IMR-90 (cell line): Measurements from ENCODE around the gene CSH1. TPM values are rescaled to one million over a fixed set of nuclear protein-coding genes. Genes with fewer than 3 reads are reported as not detected.

Source experiments
- ATAC-seq: fragments of 200-7000 bp; cut with Tn5 transposase; 2 replicates; pipeline ENCODE4 v1.9.1; 2020; ENCODE audit warnings: low read depth, mild to moderate bottlenecking, moderate library complexity
- BruUV-seq: library from RNA; stranded (reverse); fragments of 400-500 nt; replicated peaks from 2 replicates; lab custom pipeline; 2021; lab: Mats Ljungman, UMichigan
- CTCF ChIA-PET: fragments of 300-600 bp; formaldehyde crosslinking; extraction: SDS; loops from one replicate; lab custom pipeline; 2021; ENCODE audit warnings: antibody characterized with exemption; lab: Yijun Ruan, JAX
- POLR2A ChIA-PET: fragments of 300-600 bp; sonication (Branson Sonifier 250); formaldehyde crosslinking; loops from one replicate; lab custom pipeline; 2022; ENCODE audit warnings: antibody characterized with exemption; ENCODE audit not compliant: unreplicated experiment; lab: Charles Lee
- DNase-seq: peaks from one replicate; pipeline ENCODE4 v3.0.0; 2013
- H2AFZ ChIP-seq: replicated peaks from 2 replicates; pipeline ENCODE3; 2013; ENCODE audit warnings: low read length, mild to moderate bottlenecking; ENCODE audit not compliant: poor library complexity
- H2AK5ac ChIP-seq: 2 replicates; pipeline ENCODE4 v1.6.1; 2013; ENCODE audit warnings: low read depth, low read length, inconsistent platforms
- H2AK9ac ChIP-seq: replicated peaks from 2 replicates; pipeline ENCODE3; 2013; ENCODE audit warnings: mild to moderate bottlenecking, low read depth, low read length, moderate library complexity; ENCODE audit not compliant: poor library complexity
- H2BK120ac ChIP-seq: 2 replicates; pipeline ENCODE4 v1.6.1; 2013; ENCODE audit warnings: low read depth, low read length, inconsistent platforms
- H2BK15ac ChIP-seq: 3 replicates; pipeline ENCODE4 v1.6.1; 2013; ENCODE audit warnings: low read depth, low read length, inconsistent platforms
- H2BK20ac ChIP-seq: 2 replicates; pipeline ENCODE4 v1.6.1; 2013; ENCODE audit warnings: low read depth, mild to moderate bottlenecking, inconsistent platforms, low read length, moderate library complexity
- H2BK5ac ChIP-seq: 2 replicates; pipeline ENCODE4 v1.6.1; 2013; ENCODE audit warnings: mild to moderate bottlenecking, low read depth, low read length, inconsistent platforms; ENCODE audit not compliant: poor library complexity, severe bottlenecking
- H3K14ac ChIP-seq: replicated peaks from 2 replicates; pipeline ENCODE4 v1.6.1; 2013; ENCODE audit warnings: low read depth, low read length, inconsistent platforms
- H3K18ac ChIP-seq: 2 replicates; pipeline ENCODE4 v1.6.1; 2013; ENCODE audit warnings: low read depth, low read length, control low read depth
- H3K23ac ChIP-seq: 2 replicates; pipeline ENCODE4 v1.6.1; 2013; ENCODE audit warnings: low read depth, low read length, inconsistent platforms
- H3K27ac ChIP-seq: 2 replicates; pipeline ENCODE4 v1.5.1; 2013; ENCODE audit warnings: mild to moderate bottlenecking, control low read depth, low read length; ENCODE audit not compliant: insufficient read depth
- H3K27me3 ChIP-seq: 2 replicates; pipeline ENCODE4 v1.6.1; 2013; ENCODE audit warnings: low read length; ENCODE audit not compliant: control insufficient read depth, insufficient read depth
- H3K36me3 ChIP-seq: 2 replicates; pipeline ENCODE4 v1.6.1; 2013; ENCODE audit warnings: low read length, mixed read lengths; ENCODE audit not compliant: control insufficient read depth, insufficient read depth
- H3K4ac ChIP-seq: 2 replicates; pipeline ENCODE4 v1.6.1; 2013; ENCODE audit warnings: low read depth, low read length, inconsistent platforms
- H3K4me1 ChIP-seq: 2 replicates; pipeline ENCODE4 v1.6.1; 2013; ENCODE audit warnings: low read length, mixed read lengths; ENCODE audit not compliant: control insufficient read depth, insufficient read depth
- H3K4me2 ChIP-seq: 2 replicates; pipeline ENCODE4 v1.6.1; 2013; ENCODE audit warnings: low read depth, mild to moderate bottlenecking, control low read depth, low read length, moderate library complexity
- H3K4me3 ChIP-seq: 2 replicates; pipeline ENCODE4 v1.5.1; 2013; ENCODE audit warnings: low read depth, mild to moderate bottlenecking, control low read depth, low read length, moderate library complexity; ENCODE audit not compliant: insufficient read depth
- H3K56ac ChIP-seq: 2 replicates; pipeline ENCODE4 v1.6.1; 2013; ENCODE audit warnings: low read length, inconsistent platforms; ENCODE audit not compliant: insufficient read depth; ENCODE audit errors: extremely low read depth
- H3K79me1 ChIP-seq, 2 experiments: 2 replicates each; pipeline ENCODE4 v1.6.1; 2013; ENCODE audit warnings: low read length in 2 of 2, inconsistent platforms in 1 of 2, low read depth in 1 of 2
- H3K9ac ChIP-seq: 2 replicates; pipeline ENCODE4 v1.6.1; 2013; ENCODE audit warnings: low read depth, low read length, control low read depth
- H3K9me1 ChIP-seq: 2 replicates; pipeline ENCODE4 v1.6.1; 2013; ENCODE audit warnings: low read length, inconsistent platforms; ENCODE audit not compliant: insufficient read depth
- H3K9me3 ChIP-seq: 2 replicates; pipeline ENCODE4 v1.6.1; 2013; ENCODE audit warnings: low read length; ENCODE audit not compliant: control insufficient read depth, insufficient read depth
- H4K20me1 ChIP-seq: 2 replicates; pipeline ENCODE4 v1.6.1; 2013; ENCODE audit warnings: low read length, inconsistent platforms; ENCODE audit not compliant: insufficient read depth
- H4K5ac ChIP-seq: 2 replicates; pipeline ENCODE4 v1.6.1; 2013; ENCODE audit warnings: mild to moderate bottlenecking, low read depth, low read length, control low read depth
- H4K8ac ChIP-seq, 2 experiments: 2 replicates each; pipeline ENCODE4 v1.6.1; 2013; ENCODE audit warnings: low read depth in 2 of 2, low read length in 2 of 2, control low read depth in 1 of 2, inconsistent platforms in 1 of 2
- H4K91ac ChIP-seq: 2 replicates; pipeline ENCODE4 v1.6.1; 2013; ENCODE audit warnings: low read depth, low read length, inconsistent platforms; ENCODE audit not compliant: insufficient read depth
- CEBPB ChIP-seq: IDR thresholded peaks from 2 replicates; pipeline ENCODE4 v1.6.1; 2012; ENCODE audit warnings: low read depth, low read length, improper control_type of control experiment
- CTCF ChIP-seq: conservative IDR thresholded peaks from 2 replicates; pipeline ENCODE4 v1.5.1; 2012; ENCODE audit warnings: mild to moderate bottlenecking, low read depth, low read length, improper control_type of control experiment
- MAZ ChIP-seq: IDR thresholded peaks from 2 replicates; pipeline ENCODE4 v1.6.1; 2012; ENCODE audit warnings: low read depth, mild to moderate bottlenecking, low read length, improper control_type of control experiment, moderate library complexity, borderline replicate concordance
- NFE2L2 ChIP-seq: fragments of 150-350 bp; IDR thresholded peaks from 2 replicates; pipeline ENCODE4 v1.6.1; 2016; ENCODE audit warnings: low read depth, mild to moderate bottlenecking, low read length
- RAD21 ChIP-seq: IDR thresholded peaks from 2 replicates; pipeline ENCODE4 v1.6.1; 2012; ENCODE audit warnings: low read length, improper control_type of control experiment
- RCOR1 ChIP-seq: IDR thresholded peaks from 2 replicates; pipeline ENCODE4 v1.6.1; 2012; ENCODE audit warnings: mild to moderate bottlenecking, low read length, improper control_type of control experiment; ENCODE audit not compliant: insufficient replicate concordance
- RFX5 ChIP-seq: IDR thresholded peaks from 2 replicates; pipeline ENCODE4 v1.8.0; 2012; ENCODE audit warnings: low read depth, mild to moderate bottlenecking, low read length, moderate library complexity
- WGBS, 2 experiments: methylation state at CpG; one replicate each; pipeline versions ENCODE4 v1.1.5 to v1.1.7; 2013; ENCODE audit warnings: missing lambda C conversion rate in 2 of 2; ENCODE audit not compliant: insufficient read length in 1 of 2; ENCODE audit errors: extremely low coverage in 2 of 2; 5-methylcytosine and 5-hydroxymethylcytosine counted together
- dilution Hi-C: fragments of 300-500 bp; cut with HindIII; formaldehyde crosslinking; loops from one replicate; pipeline ENCODE4 v1.14.3; 2018; ENCODE audit warnings: low sequenced_read_pairs; ENCODE audit not compliant: unreplicated experiment
- in situ Hi-C: fragments of 300-500 bp; cut with MboI; formaldehyde crosslinking; loops from 3 replicates; pipeline ENCODE4 v1.14.3; 2019; ENCODE audit warnings: low sequenced_read_pairs, inconsistent platforms, mixed read lengths
- intact Hi-C: fragments of 100-400 bp; cut with micrococcal nuclease; formaldehyde crosslinking; loops from 2 replicates; pipeline ENCODE4 v1.10.0; 2022
- polyA plus RNA-seq, 3 experiments: library from polyadenylated mRNA; depleted of rRNA; stranded (reverse); fragments of >200 nt; gene quantifications; 2 replicates each; pipeline ENCODE4 v1.2.3, GENCODE V29; 2012; ENCODE audit warnings: low replicate concordance in 1 of 3
- total RNA-seq: library from RNA; depleted of rRNA; stranded (reverse); fragments of >200 nt; gene quantifications from 2 replicates; pipeline ENCODE4 v1.2.3, GENCODE V29; 2012

CSH1 gene
- total and polyA plus RNA-seq, 2 of the 4 experiments (the other 2 are of a cell fraction) = not detected

- no peaks in the 10 kb centered on the region; the same call in 1 of the 2 replicates for H3K9me3 ChIP-seq
- no peak overlapping the region for H4K5ac ChIP-seq
- peaks cover 12% of the 10 kb centered on the region for H3K27me3 ChIP-seq
- no peak overlapping the region for H2BK120ac ChIP-seq
- H3K18ac ChIP-seq = no peak overlapping the region
- ChIA-PET POLR2A (no interaction called here), CTCF (no interaction called here)
- no peak overlapping the region for H2BK15ac ChIP-seq
- no CpG with 5 or more reads among the region's 12 CpGs for WGBS, 2 experiments
- no peak overlapping the region for H3K9ac ChIP-seq
- DNase-seq = no peak
- H4K91ac ChIP-seq = no peak overlapping the region
- no peak for TF ChIP-seq RFX5
- TF ChIP-seq RAD21 = no peak
- TF ChIP-seq CTCF = no peak
- TF ChIP-seq NFE2L2 = no peak
- TF ChIP-seq RCOR1 = no peak
- TF ChIP-seq MAZ = no peak
- no peak for TF ChIP-seq CEBPB
- intact Hi-C loops = no loop called here
- no peak overlapping the region for H2AFZ ChIP-seq
- no peaks in the 10 kb centered on the region for H3K4me1 ChIP-seq
- no peak overlapping the region for H3K14ac ChIP-seq
- no peak overlapping the region for H3K23ac ChIP-seq
- in situ Hi-C loops = no loop called here
- no peak overlapping the region for H3K56ac ChIP-seq
- H2BK20ac ChIP-seq = no peak overlapping the region
- H2AK9ac ChIP-seq = no peak overlapping the region
- ATAC-seq = no peak
- no peak overlapping the region for H2AK5ac ChIP-seq
- no peak overlapping the region for H3K27ac ChIP-seq
- dilution Hi-C loops = no loop called here
- no TSS peak for BruUV-seq
- H3K36me3 ChIP-seq = no peaks in the 10 kb centered on the region
- H3K4me3 ChIP-seq = no peak overlapping the region
- H3K79me1 ChIP-seq = no peaks in the 10 kb centered on the region
- no peaks in the 10 kb centered on the region for H3K9me1 ChIP-seq
- no peak overlapping the region for H3K4ac ChIP-seq
- H4K8ac ChIP-seq = no peak overlapping the region
- no peaks in the 10 kb centered on the region for H4K20me1 ChIP-seq
- H3K4me2 ChIP-seq = no peak overlapping the region
- H2BK5ac ChIP-seq = no peak overlapping the region
Measured at GRCh38 chr17:63941162-63941561, 44.8 kb upstream of the CSH1 start.
